Effector memory CD4-positive, alpha-beta T cell (primary cell): ENCODE measurements around the gene ZNF284.

Source experiments
- DNase-seq, 3 donors: peaks; one replicate each; pipeline ENCODE4 v3.0.0-alpha.2; 2020
- H3K27ac ChIP-seq: 2 replicates; pipeline ENCODE4 v1.7.0; 2013; ENCODE audit warnings: mild to moderate bottlenecking, low read length, moderate library complexity; ENCODE audit not compliant: insufficient read depth, poor library complexity, severe bottlenecking
- H3K27me3 ChIP-seq: replicated peaks from 2 replicates; pipeline ENCODE4 v1.7.0; 2013; ENCODE audit warnings: mild to moderate bottlenecking, low read length; ENCODE audit not compliant: insufficient read depth, control insufficient read depth, poor library complexity, severe bottlenecking
- H3K36me3 ChIP-seq: 2 replicates; pipeline ENCODE4 v1.7.0; 2013; ENCODE audit warnings: mild to moderate bottlenecking, low read length, moderate library complexity; ENCODE audit not compliant: control insufficient read depth, insufficient read depth
- H3K4me1 ChIP-seq: 2 replicates; pipeline ENCODE4 v1.7.0; 2013; ENCODE audit warnings: low read length, mild to moderate bottlenecking; ENCODE audit not compliant: control insufficient read depth, insufficient read depth, poor library complexity, severe bottlenecking
- H3K4me3 ChIP-seq: 2 replicates; pipeline ENCODE4 v1.7.0; 2013; ENCODE audit warnings: low read length, low read depth, mild to moderate bottlenecking; ENCODE audit not compliant: insufficient read depth, poor library complexity, severe bottlenecking
- H3K9me3 ChIP-seq: 2 replicates; pipeline ENCODE4 v1.7.0; 2013; ENCODE audit warnings: mild to moderate bottlenecking, low read length, moderate library complexity; ENCODE audit not compliant: control insufficient read depth
- total RNA-seq, 3 donors: gene quantifications; one replicate each; lab custom pipeline; 2026; lab: John Stamatoyannopoulos, UW

The ZNF284 gene
- 1.6 to 1.9 (median 1.9) reads per million in 3 donors for total RNA-seq

- Histone ChIP-seq H3K4me3 (peak within 1 kb of the TSS; percentile 64), H3K36me3 (no peaks in the 10 kb centered on the region), H3K27me3 (no peaks in the 10 kb centered on the region)
Measured at GRCh38 chr19:44071824-44072542, at the start of gene ZNF284. Gene ZNF284 (plus strand): TSS chr19:44072159. CDS start chr19:44076390, 4,231 bp downstream.

DNA sequence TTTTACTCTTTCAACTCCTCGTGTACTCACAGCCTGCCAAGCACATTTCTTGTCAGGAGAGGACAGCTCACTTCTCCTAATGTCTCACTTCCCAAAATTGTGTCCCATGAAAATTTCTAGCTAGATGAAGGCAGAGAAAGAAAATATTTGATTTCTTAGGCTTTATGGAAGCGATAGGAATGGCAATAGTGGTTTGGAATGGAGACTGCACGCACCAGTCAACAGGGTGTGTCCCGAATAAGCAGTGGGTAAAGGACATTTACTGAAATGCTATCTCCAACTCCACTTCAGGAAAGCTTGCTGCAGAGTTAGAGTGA, 47.1 kb upstream of the ZNF284 start:
- H3K27me3 ChIP-seq: no peaks in the 10 kb centered on the region
- no peak overlapping the region for H3K27ac ChIP-seq
- peaks cover 4% of the 10 kb centered on the region for H3K9me3 ChIP-seq
- H3K4me3 ChIP-seq: peak overlapping the region; percentile 79
- H3K36me3 ChIP-seq: peaks cover 33% of the 10 kb centered on the region
- no peak for DNase-seq
- peaks cover 6% of the 10 kb centered on the region for H3K4me1 ChIP-seq

More at GRCh38 chr19:44071824-44072542, at the start of gene ZNF284:
- DNase-seq: peak; percentile 62 to 70 (median 69)
- Histone ChIP-seq H3K4me1 (peaks cover 5% of the 10 kb centered on the region), H3K9me3 (peaks cover 2% of the 10 kb centered on the region), H3K27ac (no peak within 1 kb of the TSS)

DNA sequence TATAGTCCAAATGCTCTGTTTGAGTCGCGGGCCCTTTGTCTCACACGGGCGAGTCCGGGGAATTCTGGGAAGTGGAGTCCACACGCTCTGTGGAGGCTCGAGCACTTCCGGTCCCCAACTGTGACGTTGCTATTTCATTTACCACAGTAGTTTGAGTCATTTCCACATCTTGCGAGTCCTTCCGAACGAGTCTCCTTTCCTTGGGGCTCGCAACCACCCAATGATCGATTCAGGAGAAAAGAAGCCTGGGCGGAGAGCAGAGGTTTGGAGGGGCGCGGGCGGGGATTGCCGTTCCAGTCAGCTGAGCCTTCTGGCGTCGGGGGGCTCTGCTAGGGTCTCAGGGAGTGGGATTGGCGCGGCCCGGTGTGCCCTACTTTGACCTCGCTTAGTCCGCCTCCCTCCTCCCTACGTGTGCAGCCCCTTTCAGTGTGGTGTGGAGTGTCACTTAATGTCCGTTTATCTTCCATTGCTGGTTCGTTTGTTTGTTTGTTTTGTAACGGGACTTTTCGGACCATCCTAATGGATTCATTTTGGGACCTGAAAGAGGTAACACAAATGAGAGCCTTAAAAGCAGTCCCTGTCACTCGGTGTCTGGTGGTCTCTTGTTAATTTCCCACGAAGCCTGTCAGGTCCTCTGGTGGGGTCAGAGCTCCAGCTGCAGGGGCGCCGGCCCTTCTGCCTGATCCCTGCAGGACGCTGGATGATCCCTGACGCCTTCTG, 46.6 kb upstream of the ZNF284 start, which contains the start of gene ZNF222:
TSS of gene ZNF222 (plus strand) at position 163 of the 720 bp plus-strand sequence. CDS start at position 221, 58 bp downstream.
- no peaks in the 10 kb centered on the region for H3K27me3 ChIP-seq
- DNase-seq: peak; percentile 53 to 64 (median 56)
- H3K4me3 ChIP-seq: peak within 1 kb of the TSS; percentile 79
- peaks cover 6% of the 10 kb centered on the region for H3K4me1 ChIP-seq
- H3K9me3 ChIP-seq: peaks cover 9% of the 10 kb centered on the region
- H3K36me3 ChIP-seq: peaks cover 38% of the 10 kb centered on the region
- peak within 1 kb of the TSS; percentile 55 for H3K27ac ChIP-seq

- Histone ChIP-seq H3K36me3 (peaks cover 50% of the 10 kb centered on the region), H3K27ac (no peak overlapping the region), H3K27me3 (no peaks in the 10 kb centered on the region), H3K4me3 (no peak overlapping the region), H3K9me3 (peaks cover 16% of the 10 kb centered on the region), H3K4me1 (peaks cover 6% of the 10 kb centered on the region)
- DNase-seq: no peak
Measured at GRCh38 chr19:44026622-44027021, 45.3 kb upstream of the ZNF284 start.

- no peak for DNase-seq
- no peak overlapping the region for H3K4me3 ChIP-seq
- no peaks in the 10 kb centered on the region for H3K27me3 ChIP-seq
- H3K9me3 ChIP-seq: peaks cover 52% of the 10 kb centered on the region
- no peaks in the 10 kb centered on the region for H3K4me1 ChIP-seq
- H3K27ac ChIP-seq: no peak overlapping the region
- peaks cover 56% of the 10 kb centered on the region for H3K36me3 ChIP-seq
Measured at GRCh38 chr19:44032001-44032610, 39.9 kb upstream of the ZNF284 start.

- Histone ChIP-seq H3K27ac (no peak overlapping the region), H3K27me3 (no peaks in the 10 kb centered on the region), H3K4me3 (no peak overlapping the region), H3K36me3 (no peaks in the 10 kb centered on the region), H3K9me3 (peaks cover 3% of the 10 kb centered on the region), H3K4me1 (no peaks in the 10 kb centered on the region)
- no peak for DNase-seq
Measured at GRCh38 chr19:44042147-44042546, 29.8 kb upstream of the ZNF284 start.

DNA sequence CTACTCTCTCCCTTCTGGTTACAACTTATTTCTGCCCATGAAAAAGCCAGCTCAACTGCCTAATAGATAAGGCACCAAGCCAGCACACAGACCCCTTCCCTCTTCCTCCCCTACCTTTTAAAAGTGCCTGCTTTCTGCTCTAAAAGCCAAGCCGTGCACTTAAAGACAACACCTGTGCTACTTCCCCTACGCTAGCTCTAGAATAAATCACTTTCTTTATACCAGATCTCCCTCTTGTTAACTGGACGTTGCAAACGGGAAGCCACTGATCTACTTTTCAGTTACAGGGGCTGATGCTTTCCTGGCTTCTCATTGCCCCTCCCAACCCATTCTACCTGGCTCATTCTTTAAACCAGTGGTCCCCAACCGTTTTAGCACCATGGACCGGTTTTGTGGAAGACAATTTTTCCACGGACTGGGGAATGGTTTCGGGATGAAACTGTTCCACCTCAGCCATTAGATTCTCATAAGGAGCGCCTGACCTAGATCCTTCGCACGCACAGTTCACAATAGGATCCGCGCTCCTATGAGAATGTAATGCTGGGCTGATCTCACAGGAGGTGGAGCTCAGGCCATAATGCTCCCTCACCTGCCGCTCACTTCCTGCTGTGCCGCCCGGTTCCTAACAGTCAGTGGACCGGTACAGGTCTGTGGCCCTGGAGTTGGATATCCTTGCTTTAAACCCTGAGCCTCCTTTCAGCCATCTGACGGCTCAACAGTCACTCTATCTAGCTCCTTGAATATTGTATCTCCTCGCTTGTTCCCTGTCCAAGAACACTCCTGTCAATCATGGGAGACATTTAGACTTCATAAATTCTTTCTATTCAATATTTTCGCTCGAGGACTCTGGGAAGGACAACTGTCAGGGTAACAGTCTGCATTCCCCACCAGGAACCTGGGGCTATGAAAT, 21.0 kb upstream of the ZNF284 start:
- no peaks in the 10 kb centered on the region for H3K36me3 ChIP-seq
- no peaks in the 10 kb centered on the region for H3K4me1 ChIP-seq
- DNase-seq: no peak
- peak overlapping the region; percentile 73 for H3K4me3 ChIP-seq
- no peaks in the 10 kb centered on the region for H3K27me3 ChIP-seq
- H3K9me3 ChIP-seq: no peaks in the 10 kb centered on the region
- H3K27ac ChIP-seq: no peak overlapping the region

- Histone ChIP-seq H3K27ac (no peak within 1 kb of the TSS), H3K36me3 (no peaks in the 10 kb centered on the region), H3K4me1 (no peaks in the 10 kb centered on the region), H3K9me3 (no peaks in the 10 kb centered on the region), H3K27me3 (no peaks in the 10 kb centered on the region), H3K4me3 (peak within 1 kb of the TSS; percentile 73)
- DNase-seq: peak; percentile 15 to 34 (median 31)
Measured at GRCh38 chr19:44051650-44052402, 20.1 kb upstream of the ZNF284 start, which contains the start of gene ZNF223. Gene ZNF223 (plus strand): TSS chr19:44052036. CDS start chr19:44055177, 3,141 bp downstream.

GRCh38 chr19:44055870-44056269, 16.1 kb upstream of the ZNF284 start:
- Histone ChIP-seq H3K4me1 (no peaks in the 10 kb centered on the region), H3K9me3 (no peaks in the 10 kb centered on the region), H3K36me3 (peaks cover 12% of the 10 kb centered on the region), H3K27ac (no peak overlapping the region), H3K27me3 (no peaks in the 10 kb centered on the region), H3K4me3 (no peak overlapping the region)
- DNase-seq: no peak
